Transverse colon (tissue), 4 donors: ENCODE data around the gene CNGA1. TPM values are rescaled to one million over a fixed set of nuclear protein-coding genes. Genes with fewer than 3 reads are reported as not detected.

Experiments used
- DNase-seq: peaks from one replicate; pipeline ENCODE4 v3.0.0-alpha.2; 2019
- H3K27ac ChIP-seq, 4 donors: fragments of 200-600 bp; sonication (generic); 2 replicates each; pipeline ENCODE4 v1.5.1; 2016 to 2018; ENCODE audit warnings: inconsistent platforms in 4 of 4
- H3K27me3 ChIP-seq: fragments of 200-600 bp; sonication (generic); 2 replicates; pipeline ENCODE4 v1.5.1; 2017; ENCODE audit warnings: inconsistent platforms
- H3K36me3 ChIP-seq, 4 donors: fragments of 200-600 bp; sonication (generic); 2 replicates each; pipeline ENCODE4 v1.5.1; 2017 to 2019; ENCODE audit warnings: inconsistent platforms in 4 of 4
- H3K4me1 ChIP-seq, 4 donors: fragments of 200-600 bp; sonication (generic); 2 replicates each; pipeline ENCODE4 v1.5.1; 2017 to 2020; ENCODE audit warnings: inconsistent platforms in 4 of 4
- H3K4me3 ChIP-seq, 4 donors: fragments of 200-600 bp; sonication (generic); 1 replicate in 1 of 4; 2 replicates in 3 of 4; pipeline versions ENCODE4 v1.5.1 to v1.6.1; 2017 to 2019; ENCODE audit warnings: inconsistent platforms in 4 of 4
- H3K9me3 ChIP-seq, 2 donors: fragments of 200-600 bp; sonication (generic); 2 replicates each; pipeline ENCODE4 v1.5.1; 2017 to 2019; ENCODE audit warnings: inconsistent platforms in 2 of 2
- EP300 ChIP-seq: sonication (generic); formaldehyde crosslinking; IDR thresholded peaks from one replicate; pipeline ENCODE4 v1.6.1; 2017; ENCODE audit warnings: antibody characterized with exemption, low read depth
- POLR2A ChIP-seq: fragments of 450-650 bp; IDR thresholded peaks from one replicate; pipeline ENCODE4 v1.6.1; 2016; ENCODE audit warnings: antibody characterized with exemption, mild to moderate bottlenecking, moderate library complexity
- POLR2AphosphoS5 ChIP-seq, 3 donors: sonication (generic); formaldehyde crosslinking; IDR thresholded peaks; one replicate each; pipeline ENCODE4 v1.6.1; 2016; ENCODE audit warnings: antibody characterized with exemption in 3 of 3
- WGBS, 2 donors: methylation state at CpG; one replicate each; pipeline ENCODE4 v1.1.5; 2018; ENCODE audit warnings: low coverage in 1 of 2; 5-methylcytosine and 5-hydroxymethylcytosine counted together
- in situ Hi-C, 4 donors: fragments of 200-750 bp; cut with MboI; loops; one replicate each; pipeline versions ENCODE4 v1.15.0 to v1.15.1; 2017; ENCODE audit warnings: low sequenced_read_pairs in 3 of 4, low pct_ligation_motif_present in 1 of 4, low pct_unique_long_range_greater_than_20kb in 1 of 4
- intact Hi-C: fragments of 100-400 bp; cut with DNase I; formaldehyde crosslinking; loops from one replicate; pipeline ENCODE4 v1.15.1; 2023; ENCODE audit warnings: low total_unique reads
- total RNA-seq, 4 donors: library from RNA; depleted of rRNA; stranded (reverse); fragments of >200 nt; gene quantifications; one replicate each; pipeline ENCODE4 v1.1.0, GENCODE V29; 2016
- TF ChIP-seq, protein P1 (sequence below), 5 experiments: fragments of 200-600 bp in 3 of 5; fragments of 450-650 bp in 2 of 5; sonication (generic) in 3 of 5; IDR thresholded peaks; 1 replicate in 2 of 5; 2 replicates in 3 of 5; pipeline ENCODE4 v1.5.1; 2016 to 2017; ENCODE audit warnings: antibody characterized with exemption in 5 of 5, inconsistent platforms in 3 of 5, mild to moderate bottlenecking in 2 of 5, moderate library complexity in 1 of 5

Gene CNGA1
- total RNA-seq, 4 donors from 2014 or later = 1.2 to 21.0 (median 15.0) TPM

DNA sequence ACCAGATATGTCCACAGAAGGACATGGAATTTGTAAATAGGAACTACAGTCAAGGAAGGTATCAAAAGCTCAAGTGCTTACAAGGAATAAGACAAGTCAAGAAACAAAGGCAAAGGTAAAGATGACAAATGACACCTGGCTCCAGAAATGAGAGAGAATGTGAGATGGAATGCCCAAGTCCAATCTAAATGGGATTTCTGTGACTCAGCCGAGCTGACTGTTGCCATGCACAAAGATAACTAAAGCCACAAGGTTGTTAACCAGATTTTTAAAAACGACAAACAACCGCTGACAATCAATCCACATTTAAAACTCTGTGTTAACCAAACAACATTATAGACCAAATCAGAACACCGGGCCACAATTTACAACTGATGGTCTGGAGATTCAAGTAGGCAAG is 103.2 kb downstream of the CNGA1 start:
- Histone ChIP-seq H3K27me3 (no peaks in the 10 kb centered on the region), H3K9me3 (no peaks in the 10 kb centered on the region), H3K4me3 (peak overlapping the region; percentile 79 to 93 (median 90)), H3K4me1 (peaks cover 0 to 21% (median 9%) of the 10 kb centered on the region in 4 donors), H3K36me3 (peaks cover 0 to 16% (median 0%) of the 10 kb centered on the region in 4 donors), H3K27ac (peak overlapping the region; percentile 84 to 94 (median 90))
- TF ChIP-seq POLR2A = no peak
- TF ChIP-seq EP300 = no peak
- TF ChIP-seq, protein P1, sequence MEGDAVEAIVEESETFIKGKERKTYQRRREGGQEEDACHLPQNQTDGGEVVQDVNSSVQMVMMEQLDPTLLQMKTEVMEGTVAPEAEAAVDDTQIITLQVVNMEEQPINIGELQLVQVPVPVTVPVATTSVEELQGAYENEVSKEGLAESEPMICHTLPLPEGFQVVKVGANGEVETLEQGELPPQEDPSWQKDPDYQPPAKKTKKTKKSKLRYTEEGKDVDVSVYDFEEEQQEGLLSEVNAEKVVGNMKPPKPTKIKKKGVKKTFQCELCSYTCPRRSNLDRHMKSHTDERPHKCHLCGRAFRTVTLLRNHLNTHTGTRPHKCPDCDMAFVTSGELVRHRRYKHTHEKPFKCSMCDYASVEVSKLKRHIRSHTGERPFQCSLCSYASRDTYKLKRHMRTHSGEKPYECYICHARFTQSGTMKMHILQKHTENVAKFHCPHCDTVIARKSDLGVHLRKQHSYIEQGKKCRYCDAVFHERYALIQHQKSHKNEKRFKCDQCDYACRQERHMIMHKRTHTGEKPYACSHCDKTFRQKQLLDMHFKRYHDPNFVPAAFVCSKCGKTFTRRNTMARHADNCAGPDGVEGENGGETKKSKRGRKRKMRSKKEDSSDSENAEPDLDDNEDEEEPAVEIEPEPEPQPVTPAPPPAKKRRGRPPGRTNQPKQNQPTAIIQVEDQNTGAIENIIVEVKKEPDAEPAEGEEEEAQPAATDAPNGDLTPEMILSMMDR (IDR thresholded peaks at IDR 0.05) = no peak
- no peak for TF ChIP-seq POLR2AphosphoS5 (IDR thresholded peaks at IDR 0.05)
- in situ Hi-C loops = loop anchor here in 2 of 4 donors (25.0 kb wide), 2 partner anchors 426 to 451 kb away; partner anchors contain the start of genes ATP10D (in 1 of the 2) and COMMD8 (in 1 of the 2)
- WGBS, 2 donors = 3 to 11% methylated on average over 3 to 4 of the region's 4 CpGs
- intact Hi-C loops = no loop called here
- no peak for DNase-seq

DNA sequence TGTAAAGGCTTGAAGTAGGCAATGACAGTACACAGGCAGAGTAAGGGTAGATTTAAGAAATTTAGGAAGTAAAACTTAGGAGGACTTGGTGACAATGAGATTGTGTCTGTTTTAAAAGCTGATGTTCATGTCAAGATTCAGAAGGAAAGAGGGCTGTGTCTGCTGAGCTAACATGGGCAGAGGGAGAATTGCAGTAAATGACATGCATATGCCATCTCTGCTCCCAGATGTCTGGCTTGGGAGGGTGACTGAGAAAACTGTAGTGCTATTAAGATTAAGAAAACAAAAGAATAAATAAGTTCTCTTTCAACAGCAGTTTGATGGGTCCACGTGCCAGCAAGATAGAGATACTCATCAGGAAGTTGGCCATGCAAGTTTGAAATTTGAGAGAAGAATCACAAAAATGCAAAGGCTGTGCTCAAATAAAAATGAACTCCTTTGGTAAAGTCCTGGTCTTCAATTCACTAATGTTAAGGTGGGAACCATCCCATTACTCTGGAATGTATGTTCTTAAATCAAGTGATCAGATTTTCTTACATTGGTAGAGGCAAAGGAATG is 109.3 kb downstream of the CNGA1 start:
- DNase-seq = no peak
- TF ChIP-seq POLR2AphosphoS5 (IDR thresholded peaks at IDR 0.05) (no peak), POLR2A (no peak), EP300 (no peak)
- TF ChIP-seq, protein P1 (IDR thresholded peaks at IDR 0.05) = no peak
- no peaks in the 10 kb centered on the region for H3K9me3 ChIP-seq
- no peak overlapping the region for H3K27ac ChIP-seq
- in situ Hi-C loops (loop anchor here in 2 of 4 donors (25.0 kb wide), 2 partner anchors 420 to 445 kb away; partner anchors contain the start of genes ATP10D (in 1 of the 2) and COMMD8 (in 1 of the 2)), intact Hi-C loops (no loop called here)
- H3K4me1 ChIP-seq = peaks cover 0 to 6% (median 0%) of the 10 kb centered on the region in 4 donors
- H3K4me3 ChIP-seq = no peak overlapping the region
- 0 to 70% methylated on average over 1 of the region's 1 CpG for WGBS, 2 donors
- H3K36me3 ChIP-seq = peaks cover 0 to 33% (median 10%) of the 10 kb centered on the region in 4 donors
- no peaks in the 10 kb centered on the region for H3K27me3 ChIP-seq

DNA sequence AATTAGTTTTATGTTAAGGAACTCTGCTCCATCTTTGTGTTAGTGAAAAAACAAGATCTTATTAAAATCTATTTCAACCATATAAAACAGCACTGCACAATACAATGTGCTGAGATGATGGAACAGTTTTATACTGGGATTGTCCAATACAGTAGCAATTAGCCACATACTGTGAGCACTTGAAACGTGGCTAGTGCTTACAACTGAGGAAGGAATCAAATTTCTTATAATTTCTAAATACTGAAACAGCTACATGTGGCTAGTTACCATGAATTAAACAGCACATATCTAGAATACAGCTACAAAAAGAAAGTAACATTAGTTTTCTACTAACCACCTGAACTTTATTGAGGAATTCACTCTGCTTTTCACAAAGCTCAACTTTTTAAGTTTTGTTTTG is 116.8 kb downstream of the CNGA1 start:
- H3K4me3 ChIP-seq = no peak overlapping the region
- H3K36me3 ChIP-seq = peaks cover 0 to 63% (median 24%) of the 10 kb centered on the region in 4 donors
- no peak for DNase-seq
- intact Hi-C loops = no loop called here
- H3K27ac ChIP-seq = no peak overlapping the region
- WGBS, 2 donors = 73 to 88% methylated on average over 1 of the region's 1 CpG
- in situ Hi-C loops = loop anchor here in 3 of 4 donors (25.0 kb wide), 3 partner anchors 412 to 613 kb away; partner anchors contain the start of genes ATP10D (in 1 of the 3) and COMMD8 (in 1 of the 3)
- no peaks in the 10 kb centered on the region for H3K9me3 ChIP-seq
- H3K27me3 ChIP-seq = no peaks in the 10 kb centered on the region
- TF ChIP-seq EP300 (no peak), POLR2AphosphoS5 (IDR thresholded peaks at IDR 0.05) (no peak), POLR2A (no peak)
- TF ChIP-seq, protein P1 (IDR thresholded peaks at IDR 0.05) = no peak
- no peaks in the 10 kb centered on the region for H3K4me1 ChIP-seq

DNA sequence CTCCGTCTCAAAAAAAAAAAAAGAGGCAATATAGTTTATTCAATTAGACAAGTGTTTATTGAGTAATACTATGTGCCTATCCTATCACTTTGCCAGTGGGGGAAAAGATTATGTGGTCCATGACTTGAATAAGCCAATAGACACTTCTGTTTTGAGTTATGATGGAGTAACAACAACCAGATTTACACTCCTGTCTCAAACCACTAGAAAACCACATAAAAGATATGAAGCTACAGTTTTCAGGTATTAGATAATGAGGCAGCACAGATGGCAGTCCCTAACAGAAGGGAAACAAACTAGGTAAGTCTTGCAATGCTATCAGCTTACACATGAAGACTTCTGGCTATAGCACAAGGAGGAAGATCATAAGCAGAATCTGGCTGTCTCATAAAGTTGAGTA is 124.6 kb downstream of the CNGA1 start:
- 97 to 100% methylated on average over 1 of the region's 1 CpG for WGBS, 2 donors
- in situ Hi-C loops = loop anchor here in 1 of 4 donors (25.0 kb wide), 1 partner anchor 620 kb away; no protein-coding TSS in a partner anchor
- intact Hi-C loops = no loop called here
- TF ChIP-seq EP300 (no peak), POLR2AphosphoS5 (IDR thresholded peaks at IDR 0.05) (no peak), POLR2A (no peak)
- TF ChIP-seq, protein P1 (IDR thresholded peaks at IDR 0.05) = no peak
- Histone ChIP-seq H3K36me3 (peaks cover 0 to 75% (median 35%) of the 10 kb centered on the region in 4 donors), H3K4me1 (no peaks in the 10 kb centered on the region), H3K4me3 (no peak overlapping the region), H3K9me3 (no peaks in the 10 kb centered on the region), H3K27me3 (no peaks in the 10 kb centered on the region), H3K27ac (no peak overlapping the region)
- DNase-seq = no peak

Other genes with a start within 250 kb of the CNGA1 start
- gene CORIN, start 178.6 kb downstream of the CNGA1 start, total RNA-seq = 1 to 10 TPM in 1 of 4 donors, under 1 TPM in 1, not detected in 2; 0.82 to 1.6 TPM
- gene NFXL1, start 102.1 kb downstream of the CNGA1 start, total RNA-seq = 10 to 100 TPM in 2 of 4 donors, 1 to 10 TPM in 2; 2.0 to 22.4 (median 9.3) TPM
- 10 to 100 TPM; 37.5 to 47.7 (median 41.1) TPM for gene NIPAL1, start 91 bp upstream of the CNGA1 start, total RNA-seq
- 1 to 10 TPM; 2.6 to 10.0 (median 6.8) TPM for gene TXK, start 117.6 kb upstream of the CNGA1 start, total RNA-seq